ENCODE results near the gene BOLA1.

BOLA1 gene

GRCh38 chr1:149927056-149927562 lies 27.7 kb downstream of the BOLA1 start:
- H3K4me3 ChIP-seq = peak overlapping the region; percentile 61 to 97 (median 88)
- H3K27ac ChIP-seq = peak overlapping the region; percentile 35 to 100 (median 93)

GRCh38 chr1:149927563-149928400 lies 28.4 kb downstream of the BOLA1 start, which contains the start of gene SF3B4:
Gene SF3B4 (minus strand): TSS chr1:149927803. CDS start chr1:149927759, 44 bp downstream.
- H3K4me3 ChIP-seq = peak within 1 kb of the TSS; percentile 61 to 97 (median 88)
- peak within 1 kb of the TSS; percentile 35 to 100 (median 93) for H3K27ac ChIP-seq

GRCh38 chr1:149928401-149928724 lies 29.0 kb downstream of the BOLA1 start:
- peak overlapping the region in 20 of 21 experiments; percentile 66 to 100 (median 93) for H3K27ac ChIP-seq
- peak overlapping the region; percentile 61 to 97 (median 88) for H3K4me3 ChIP-seq

- peak overlapping the region in 4 of 21 experiments; percentile 4 to 100 (median 78) for H3K27ac ChIP-seq
- no peak overlapping the region for H3K4me3 ChIP-seq
Observed at GRCh38 chr1:149929856-149930255, 30.5 kb downstream of the BOLA1 start.

GRCh38 chr1:149931212-149931790 lies 31.9 kb downstream of the BOLA1 start:
- no peak overlapping the region for H3K4me3 ChIP-seq
- peak overlapping the region in 1 of 21 experiments; percentile 0 for H3K27ac ChIP-seq

GRCh38 chr1:149932474-149932873 lies 33.1 kb downstream of the BOLA1 start:
- Histone ChIP-seq H3K4me3 (no peak overlapping the region), H3K27ac (no peak overlapping the region)

- H3K4me3 ChIP-seq = no peak overlapping the region
- H3K27ac ChIP-seq = no peak overlapping the region
Observed at GRCh38 chr1:149933208-149933607, 33.8 kb downstream of the BOLA1 start.

GRCh38 chr1:149934356-149934755 lies 35.0 kb downstream of the BOLA1 start:
- no peak overlapping the region for H3K27ac ChIP-seq
- no peak overlapping the region for H3K4me3 ChIP-seq

GRCh38 chr1:149936170-149936991 lies 37.0 kb downstream of the BOLA1 start, which contains the start of gene MTMR11:
Gene MTMR11 (minus strand): TSS chr1:149936879. CDS start chr1:149936647, 232 bp downstream.
- H3K27ac ChIP-seq = peak within 1 kb of the TSS in 20 of 21 experiments; percentile 45 to 83 (median 74)

GRCh38 chr1:149936992-149937705 lies 37.8 kb downstream of the BOLA1 start:
- peak overlapping the region in 20 of 21 experiments; percentile 45 to 83 (median 72) for H3K27ac ChIP-seq
- H3K4me3 ChIP-seq = peak overlapping the region; percentile 31 to 55 (median 37)

More at GRCh38 chr1:149936170-149936991, 37.0 kb downstream of the BOLA1 start, which contains the start of gene MTMR11:
- peak within 1 kb of the TSS; percentile 31 to 55 (median 37) for H3K4me3 ChIP-seq

- no peak overlapping the region for H3K4me3 ChIP-seq
- peak overlapping the region in 18 of 21 experiments; percentile 47 to 83 (median 70) for H3K27ac ChIP-seq
Observed at GRCh38 chr1:149937759-149938158, 38.4 kb downstream of the BOLA1 start.

- peak overlapping the region in 19 of 21 experiments; percentile 54 to 83 (median 70) for H3K27ac ChIP-seq
- H3K4me3 ChIP-seq = peak overlapping the region in 4 of 7 experiments; percentile 10 to 32 (median 16)
Observed at GRCh38 chr1:149938668-149939003, 39.3 kb downstream of the BOLA1 start.

GRCh38 chr1:149940427-149940826 lies 41.1 kb downstream of the BOLA1 start:
- Histone ChIP-seq H3K27ac (peak overlapping the region in 13 of 21 experiments; percentile 3 to 83 (median 71)), H3K4me3 (no peak overlapping the region)

GRCh38 chr1:149942207-149942606 lies 42.8 kb downstream of the BOLA1 start:
- peak overlapping the region in 8 of 21 experiments; percentile 15 to 55 (median 30) for H3K27ac ChIP-seq

GRCh38 chr1:149942885-149943284 lies 43.5 kb downstream of the BOLA1 start:
- Histone ChIP-seq H3K4me3 (no peak overlapping the region), H3K27ac (peak overlapping the region in 6 of 21 experiments; percentile 15 to 41 (median 26))

More at GRCh38 chr1:149942207-149942606, 42.8 kb downstream of the BOLA1 start:
- H3K4me3 ChIP-seq = no peak overlapping the region

GRCh38 chr1:149945206-149945605 lies 45.8 kb downstream of the BOLA1 start:
- Histone ChIP-seq H3K27ac (no peak overlapping the region), H3K4me3 (no peak overlapping the region)

- peak overlapping the region in 1 of 21 experiments; percentile 13 for H3K27ac ChIP-seq
- H3K4me3 ChIP-seq = no peak overlapping the region
Observed at GRCh38 chr1:149949911-149950310, 50.5 kb downstream of the BOLA1 start.
